ENCODE results near the gene TTC34. TPM values are rescaled to one million over a fixed set of nuclear protein-coding genes. Genes with fewer than 3 reads are reported as not detected.
"Not testable (repeated sequence)": the region's sequence is repeated elsewhere in the genome, so short reads cannot be mapped to it uniquely, and the experiment has no call there.

TTC34 gene
- total RNA-seq, 1 donor from 2014 or later: 0.94 TPM

DNA sequence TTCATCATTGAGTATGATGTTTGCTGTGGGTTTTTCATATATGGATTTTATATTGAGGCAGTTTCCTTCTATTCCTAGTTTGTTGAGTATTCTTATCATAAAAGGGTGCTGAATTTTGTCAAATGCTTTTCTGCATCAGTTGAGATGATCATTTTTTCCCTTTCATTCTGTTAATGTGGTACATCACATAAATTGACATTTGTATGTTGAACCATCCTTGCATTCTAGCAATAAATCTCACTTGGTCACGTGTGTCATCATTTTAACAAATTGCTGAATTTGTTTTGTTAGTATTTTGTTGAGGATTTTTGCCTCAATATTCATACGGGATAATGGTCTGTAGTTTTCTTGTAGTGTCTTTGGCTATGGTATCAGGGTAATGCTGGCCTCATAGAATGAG lies 19.9 kb downstream of the TTC34 start:
- Mint-ChIP-seq H3K36me3 (ENCODE audit: low read depth) (peaks cover 4% of the 10 kb centered on the region), H3K27me3 (ENCODE audit: low read depth) (no peaks in the 10 kb centered on the region), H3K27ac (no peak overlapping the region), H3K9me3 (peaks cover 15% of the 10 kb centered on the region), H3K4me1 (ENCODE audit: low read depth) (peaks cover 1% of the 10 kb centered on the region), H3K4me3 (ENCODE audit: low read depth) (no peak overlapping the region)
- intact Hi-C loops (cut with micrococcal nuclease): no loop called here
- DNase-seq (ENCODE audit: low spot score): no peak

DNA sequence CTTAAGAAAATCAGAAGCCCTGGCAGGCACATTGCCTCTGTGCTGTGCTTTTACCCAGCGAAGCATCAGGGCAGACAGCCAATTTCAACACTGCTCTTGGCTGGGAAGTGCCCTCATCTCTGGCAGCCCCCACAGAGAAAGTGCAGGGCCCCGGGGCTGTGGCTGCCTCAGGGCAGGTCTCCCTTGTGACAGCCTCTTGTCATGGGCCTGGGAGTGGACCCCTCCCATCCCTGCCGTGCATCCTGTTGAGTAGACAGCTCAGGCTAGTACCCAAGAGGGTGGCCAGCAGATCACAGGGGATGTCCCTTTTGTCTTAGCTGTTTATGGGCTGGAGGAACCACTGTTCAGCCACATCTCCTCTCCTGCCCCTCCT lies 23.3 kb downstream of the TTC34 start:
- Mint-ChIP-seq H3K36me3 (ENCODE audit: low read depth) (peaks cover 4% of the 10 kb centered on the region), H3K4me1 (ENCODE audit: low read depth) (peaks cover 1% of the 10 kb centered on the region), H3K4me3 (ENCODE audit: low read depth) (no peak overlapping the region), H3K27ac (no peak overlapping the region), H3K9me3 (peaks cover 15% of the 10 kb centered on the region), H3K27me3 (ENCODE audit: low read depth) (no peaks in the 10 kb centered on the region)
- intact Hi-C loops (cut with micrococcal nuclease): no loop called here
- DNase-seq (ENCODE audit: low spot score): peak; percentile 4

DNA sequence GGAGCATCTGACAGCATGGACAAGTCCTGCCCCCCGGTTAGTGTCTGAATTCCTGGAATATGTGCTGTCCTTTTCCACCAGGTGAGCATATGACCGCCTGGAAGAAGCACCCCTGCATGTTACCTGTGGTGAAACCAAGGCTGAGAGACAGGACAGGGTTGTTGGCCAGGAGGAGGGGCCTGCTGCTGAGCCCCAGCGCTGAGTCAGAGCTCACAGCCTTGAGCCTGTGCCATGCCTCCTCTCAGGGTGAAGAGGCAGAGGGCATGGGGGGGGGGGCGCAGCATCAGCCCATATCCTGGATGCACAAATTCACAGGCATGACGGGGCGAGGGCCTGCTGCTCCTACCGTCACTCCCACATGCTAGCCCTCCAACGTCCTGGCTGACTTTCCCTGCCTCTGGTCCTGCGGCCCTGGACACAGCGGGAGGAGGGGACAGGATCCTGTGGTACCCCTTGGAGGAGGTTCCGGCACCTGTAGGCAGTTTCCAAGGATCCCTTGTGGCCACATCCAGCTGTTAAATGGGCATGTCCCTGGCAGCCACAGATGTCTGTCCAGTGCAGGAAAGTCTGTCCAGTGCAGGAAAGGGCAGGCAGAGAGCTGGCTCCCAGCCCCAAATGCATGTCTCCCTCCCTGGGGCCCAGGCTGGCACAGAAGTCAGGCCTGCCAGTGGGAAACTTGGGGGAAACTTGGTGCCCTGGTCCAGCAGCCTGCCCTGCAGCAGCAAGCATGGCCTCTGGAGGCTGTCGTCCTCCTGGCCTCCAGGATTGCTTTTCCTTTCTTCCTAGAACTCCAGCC lies 23.9 kb downstream of the TTC34 start:
- no peaks in the 10 kb centered on the region for H3K27me3 Mint-ChIP-seq (ENCODE audit: low read depth)
- H3K9me3 Mint-ChIP-seq: peaks cover 14% of the 10 kb centered on the region
- peaks cover 1% of the 10 kb centered on the region for H3K4me1 Mint-ChIP-seq (ENCODE audit: low read depth)
- peaks cover 4% of the 10 kb centered on the region for H3K36me3 Mint-ChIP-seq (ENCODE audit: low read depth)
- DNase-seq (ENCODE audit: low spot score): no peak
- intact Hi-C loops (cut with micrococcal nuclease): no loop called here
- H3K4me3 Mint-ChIP-seq (ENCODE audit: low read depth): no peak overlapping the region
- no peak overlapping the region for H3K27ac Mint-ChIP-seq

DNA sequence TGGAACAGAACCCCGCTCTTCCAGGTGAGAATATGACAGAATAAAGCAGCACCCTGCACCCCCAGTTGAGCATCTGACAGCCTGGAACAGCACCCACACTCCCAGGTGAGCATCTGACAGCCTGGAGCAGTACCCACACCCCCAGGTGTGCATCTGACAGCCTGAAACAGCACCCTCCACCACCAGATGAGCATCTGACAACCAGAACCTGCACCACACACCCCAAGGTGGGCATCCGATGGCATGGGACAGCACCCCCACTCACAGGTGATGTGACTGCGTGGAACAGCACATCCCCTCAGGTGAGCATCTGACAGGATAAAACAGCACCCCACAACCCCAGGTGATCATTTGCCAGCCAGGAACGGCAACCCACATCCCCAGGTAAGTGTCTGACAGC lies 26.2 kb downstream of the TTC34 start:
- H3K36me3 Mint-ChIP-seq (ENCODE audit: low read depth); H3K9me3 Mint-ChIP-seq; DNase-seq (ENCODE audit: low spot score); intact Hi-C loops (cut with micrococcal nuclease); H3K27me3 Mint-ChIP-seq (ENCODE audit: low read depth); H3K4me3 Mint-ChIP-seq (ENCODE audit: low read depth); H3K4me1 Mint-ChIP-seq (ENCODE audit: low read depth); H3K27ac Mint-ChIP-seq: not testable (repeated sequence)

DNA sequence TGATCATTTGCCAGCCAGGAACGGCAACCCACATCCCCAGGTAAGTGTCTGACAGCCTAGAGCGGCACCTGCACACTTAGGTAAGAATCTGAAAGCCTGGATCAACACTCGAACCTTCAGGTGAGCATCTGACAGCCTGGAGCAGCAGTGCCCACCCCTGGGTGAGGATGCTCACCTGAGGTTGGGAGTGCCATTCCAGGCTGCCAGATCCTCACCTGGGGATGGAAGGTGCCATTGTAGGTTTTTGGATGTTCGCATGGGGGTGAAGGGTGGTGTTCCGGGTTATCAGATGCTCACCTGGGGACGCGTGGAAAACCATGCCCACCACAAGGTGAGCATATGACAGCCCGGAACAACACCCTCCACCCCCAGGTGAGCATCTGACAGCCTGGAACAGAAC lies 33.4 kb downstream of the TTC34 start:
- H3K4me1 Mint-ChIP-seq (ENCODE audit: low read depth); H3K27ac Mint-ChIP-seq; H3K9me3 Mint-ChIP-seq; H3K4me3 Mint-ChIP-seq (ENCODE audit: low read depth); intact Hi-C loops (cut with micrococcal nuclease); DNase-seq (ENCODE audit: low spot score); H3K36me3 Mint-ChIP-seq (ENCODE audit: low read depth); H3K27me3 Mint-ChIP-seq (ENCODE audit: low read depth): not testable (repeated sequence)

DNA sequence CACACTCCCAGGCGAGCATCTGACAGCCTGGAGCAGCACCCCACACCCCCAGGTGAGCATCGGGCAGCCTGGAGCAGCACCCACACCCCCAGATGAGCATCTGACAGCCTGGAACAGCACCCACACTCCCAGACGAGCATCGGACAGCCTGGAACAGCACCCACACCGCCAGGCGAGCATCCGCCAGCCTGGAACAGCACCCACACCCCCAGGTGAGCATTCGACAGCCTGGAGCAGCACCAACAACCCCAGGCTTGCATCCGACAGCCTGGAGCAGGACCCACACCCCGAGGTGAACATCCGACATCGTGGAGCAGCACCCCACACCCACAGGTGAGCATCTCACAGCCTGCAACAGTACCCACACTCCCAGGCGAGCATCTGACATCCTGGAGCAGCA lies 42.1 kb downstream of the TTC34 start:
- H3K9me3 Mint-ChIP-seq; intact Hi-C loops (cut with micrococcal nuclease); DNase-seq (ENCODE audit: low spot score); H3K4me1 Mint-ChIP-seq (ENCODE audit: low read depth); H3K36me3 Mint-ChIP-seq (ENCODE audit: low read depth); H3K27ac Mint-ChIP-seq; H3K4me3 Mint-ChIP-seq (ENCODE audit: low read depth); H3K27me3 Mint-ChIP-seq (ENCODE audit: low read depth): not testable (repeated sequence)

DNA sequence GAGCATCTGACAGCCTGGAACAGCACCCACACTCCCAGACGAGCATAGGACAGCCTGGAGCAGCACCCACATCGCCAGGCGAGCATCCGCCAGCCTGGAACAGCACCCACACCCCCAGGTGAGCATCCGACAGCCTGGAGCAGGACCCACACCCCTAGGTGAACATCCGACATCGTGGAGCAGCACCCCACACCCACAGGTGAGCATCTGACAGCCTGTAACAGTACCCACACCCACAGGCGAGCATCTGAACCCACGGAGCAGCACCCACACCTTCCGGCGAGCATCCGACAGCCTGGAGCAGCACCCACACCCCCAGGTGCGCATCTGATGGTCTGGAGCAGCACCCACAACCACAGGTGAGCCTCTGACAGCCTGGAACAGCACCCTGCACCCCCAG lies 44.0 kb downstream of the TTC34 start:
- intact Hi-C loops (cut with micrococcal nuclease); DNase-seq (ENCODE audit: low spot score); H3K27me3 Mint-ChIP-seq (ENCODE audit: low read depth); H3K27ac Mint-ChIP-seq; H3K4me1 Mint-ChIP-seq (ENCODE audit: low read depth); H3K4me3 Mint-ChIP-seq (ENCODE audit: low read depth); H3K36me3 Mint-ChIP-seq (ENCODE audit: low read depth); H3K9me3 Mint-ChIP-seq: not testable (repeated sequence)

DNA sequence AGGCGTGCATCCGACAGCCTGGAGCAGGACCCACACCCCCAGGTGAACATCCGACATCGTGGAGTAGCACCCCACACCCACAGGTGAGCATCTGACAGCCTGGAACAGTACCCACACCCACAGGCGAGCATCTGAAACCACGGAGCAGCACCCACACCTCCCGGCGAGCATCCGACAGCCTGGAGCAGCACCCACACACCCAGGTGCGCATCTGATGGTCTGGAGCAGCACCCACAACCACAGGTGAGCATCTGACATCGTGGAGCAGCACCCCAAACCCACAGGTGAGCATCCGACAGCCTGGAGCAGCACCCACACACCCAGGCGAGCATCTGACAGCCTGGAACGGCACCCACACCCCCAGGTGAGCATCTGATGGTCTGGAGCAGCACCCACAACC lies 46.1 kb downstream of the TTC34 start:
- intact Hi-C loops (cut with micrococcal nuclease); H3K27me3 Mint-ChIP-seq (ENCODE audit: low read depth); H3K4me3 Mint-ChIP-seq (ENCODE audit: low read depth); H3K36me3 Mint-ChIP-seq (ENCODE audit: low read depth); H3K4me1 Mint-ChIP-seq (ENCODE audit: low read depth); DNase-seq (ENCODE audit: low spot score); H3K27ac Mint-ChIP-seq; H3K9me3 Mint-ChIP-seq: not testable (repeated sequence)

DNA sequence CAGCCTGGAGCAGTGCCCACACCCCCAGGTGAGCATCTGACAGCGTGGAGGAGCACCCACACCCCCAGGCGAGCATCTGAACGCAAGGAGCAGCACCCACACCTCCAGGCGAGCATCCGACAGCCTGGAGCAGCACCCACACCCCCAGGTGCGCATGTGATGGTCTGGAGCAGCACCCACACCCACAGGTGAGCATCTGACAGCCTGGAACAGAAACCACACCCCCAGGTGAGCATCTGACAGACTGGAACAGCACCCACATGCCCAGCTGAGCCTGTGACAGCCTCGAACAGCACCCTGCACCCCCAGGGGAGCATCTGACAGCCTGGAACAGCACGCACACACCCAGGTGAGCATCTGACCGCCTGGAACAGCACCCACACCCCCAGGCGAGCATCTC lies 46.9 kb downstream of the TTC34 start:
- H3K9me3 Mint-ChIP-seq; H3K27me3 Mint-ChIP-seq (ENCODE audit: low read depth); intact Hi-C loops (cut with micrococcal nuclease): not testable (repeated sequence)

DNA sequence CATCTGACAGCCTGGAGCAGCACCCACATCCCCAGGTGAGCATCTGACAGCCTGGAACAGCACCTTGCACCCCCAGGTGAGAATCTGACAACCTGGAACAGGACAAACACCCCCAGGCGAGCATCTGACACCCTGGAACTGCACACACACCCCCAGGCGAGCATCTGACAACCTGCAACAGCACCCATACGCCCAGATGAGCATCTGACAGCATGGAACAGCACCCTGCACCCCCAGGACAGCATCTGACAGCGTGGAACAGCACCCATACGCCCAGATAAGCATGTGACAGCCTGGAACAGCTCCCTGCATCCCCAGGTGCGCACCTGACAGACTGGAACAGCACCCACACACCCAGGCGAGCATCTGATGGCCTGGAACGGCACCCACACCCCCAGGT lies 49.0 kb downstream of the TTC34 start:
- intact Hi-C loops (cut with micrococcal nuclease); H3K27ac Mint-ChIP-seq; H3K4me1 Mint-ChIP-seq (ENCODE audit: low read depth); DNase-seq (ENCODE audit: low spot score); H3K27me3 Mint-ChIP-seq (ENCODE audit: low read depth); H3K4me3 Mint-ChIP-seq (ENCODE audit: low read depth); H3K9me3 Mint-ChIP-seq; H3K36me3 Mint-ChIP-seq (ENCODE audit: low read depth): not testable (repeated sequence)

More for the DNA sequence above, 46.9 kb downstream of the TTC34 start:
- H3K36me3 Mint-ChIP-seq (ENCODE audit: low read depth); H3K4me3 Mint-ChIP-seq (ENCODE audit: low read depth); H3K4me1 Mint-ChIP-seq (ENCODE audit: low read depth); H3K27ac Mint-ChIP-seq; DNase-seq (ENCODE audit: low spot score): not testable (repeated sequence)

DNA sequence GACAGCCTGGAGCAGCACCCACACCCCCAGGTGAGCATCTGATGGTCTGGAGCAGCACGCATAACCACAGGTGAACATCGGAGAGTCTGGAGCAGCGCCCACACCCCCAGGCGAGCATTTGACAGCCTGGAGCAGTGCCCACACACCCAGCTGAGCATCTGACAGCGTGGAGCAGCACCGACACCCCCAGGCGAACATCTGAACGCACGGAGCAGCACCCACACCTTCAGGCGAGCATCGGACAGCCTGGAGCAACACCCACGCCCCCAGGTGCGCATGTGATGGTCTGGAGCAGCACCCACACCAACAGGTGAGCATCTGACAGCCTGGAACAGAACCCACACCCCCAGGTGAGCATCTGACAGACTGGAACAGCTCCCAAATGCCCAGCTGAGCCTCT lies 49.6 kb downstream of the TTC34 start:
- H3K9me3 Mint-ChIP-seq; H3K27me3 Mint-ChIP-seq (ENCODE audit: low read depth); H3K4me1 Mint-ChIP-seq (ENCODE audit: low read depth); H3K4me3 Mint-ChIP-seq (ENCODE audit: low read depth); H3K36me3 Mint-ChIP-seq (ENCODE audit: low read depth); intact Hi-C loops (cut with micrococcal nuclease); H3K27ac Mint-ChIP-seq; DNase-seq (ENCODE audit: low spot score): not testable (repeated sequence)

DNA sequence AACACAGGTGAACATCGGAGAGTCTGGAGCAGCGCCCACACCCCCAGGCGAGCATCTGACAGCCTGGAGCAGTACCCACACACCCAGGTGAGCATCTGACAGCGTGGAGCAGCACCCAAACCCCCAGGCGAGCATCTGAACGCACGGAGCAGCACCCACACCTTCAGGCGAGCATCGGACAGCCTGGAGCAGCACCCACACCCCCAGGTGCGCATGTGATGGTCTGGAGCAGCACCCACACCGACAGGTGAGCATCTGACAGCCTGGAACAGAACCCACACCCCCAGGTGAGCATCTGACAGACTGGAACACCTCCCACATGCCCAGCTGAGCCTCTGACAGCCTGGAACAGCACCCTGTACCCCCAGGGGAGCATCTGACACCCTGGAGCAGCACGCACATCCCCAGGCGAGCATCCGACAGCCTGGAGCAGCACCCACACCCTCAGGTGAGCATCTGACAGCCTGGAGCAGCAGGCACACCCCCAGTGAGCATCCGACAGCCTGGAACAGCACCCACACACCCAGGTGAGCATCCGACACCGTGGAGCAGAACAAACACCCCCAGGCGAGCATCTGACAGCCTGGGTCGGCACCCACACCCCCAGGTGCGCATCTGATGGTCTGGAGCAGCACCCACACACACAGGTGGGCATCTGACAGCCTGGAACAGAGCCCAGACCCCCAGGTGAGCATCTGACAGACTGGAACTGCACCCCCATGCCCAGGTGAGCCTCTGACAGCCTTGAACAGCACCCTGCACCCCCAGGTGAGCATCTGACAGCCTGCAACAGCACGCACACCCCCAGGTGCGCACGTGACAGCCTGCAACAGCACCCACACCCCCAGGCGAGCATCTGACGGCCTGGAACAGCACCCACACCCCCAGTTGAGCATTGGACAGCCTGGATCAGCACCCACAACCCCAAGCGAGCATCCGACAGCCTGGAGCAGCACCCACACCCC lies 50.4 kb downstream of the TTC34 start:
- intact Hi-C loops (cut with micrococcal nuclease); H3K36me3 Mint-ChIP-seq (ENCODE audit: low read depth); H3K4me1 Mint-ChIP-seq (ENCODE audit: low read depth); H3K27ac Mint-ChIP-seq; H3K9me3 Mint-ChIP-seq; H3K27me3 Mint-ChIP-seq (ENCODE audit: low read depth); DNase-seq (ENCODE audit: low spot score); H3K4me3 Mint-ChIP-seq (ENCODE audit: low read depth): not testable (repeated sequence)

DNA sequence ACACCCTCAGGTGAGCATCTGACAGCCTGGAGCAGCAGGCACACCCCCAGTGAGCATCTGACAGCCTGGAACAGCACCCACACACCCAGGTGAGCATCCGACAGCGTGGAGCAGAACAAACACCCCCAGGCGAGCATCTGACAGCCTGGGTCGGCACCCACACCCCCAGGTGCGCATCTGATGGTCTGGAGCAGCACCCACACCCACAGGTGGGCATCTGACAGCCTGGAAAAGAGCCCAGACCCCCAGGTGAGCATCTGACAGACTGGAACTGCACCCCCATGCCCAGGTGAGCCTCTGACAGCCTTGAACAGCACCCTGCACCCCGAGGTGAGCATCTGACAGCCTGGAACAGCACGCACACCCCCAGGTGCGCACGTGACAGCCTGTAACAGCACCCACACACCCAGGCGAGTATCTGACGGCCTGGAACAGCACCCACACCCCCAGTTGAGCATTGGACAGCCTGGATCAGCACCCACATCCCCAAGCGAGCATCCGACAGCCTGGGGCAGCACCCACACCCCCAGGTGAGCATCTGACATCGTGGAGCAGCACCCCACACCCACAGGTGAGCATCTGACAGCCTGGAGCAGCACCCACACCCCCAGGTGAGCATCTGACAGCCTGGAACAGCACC lies 51.3 kb downstream of the TTC34 start:
- H3K9me3 Mint-ChIP-seq; H3K4me3 Mint-ChIP-seq (ENCODE audit: low read depth); H3K27ac Mint-ChIP-seq; H3K27me3 Mint-ChIP-seq (ENCODE audit: low read depth); DNase-seq (ENCODE audit: low spot score); intact Hi-C loops (cut with micrococcal nuclease); H3K4me1 Mint-ChIP-seq (ENCODE audit: low read depth); H3K36me3 Mint-ChIP-seq (ENCODE audit: low read depth): not testable (repeated sequence)
